PC-9 (cell line): ENCODE data around the gene GABRA1.

Experiments used
- CTCF ChIP-seq: fragments of 200-600 bp; sonication (generic); conservative IDR thresholded peaks from 2 replicates; pipeline ENCODE4 v1.6.1; 2017; ENCODE audit warnings: mixed run types, antibody characterized with exemption, mild to moderate bottlenecking, moderate library complexity
- EZH2 ChIP-seq: fragments of 200-600 bp; sonication (generic); IDR thresholded peaks from 2 replicates; pipeline ENCODE4 v1.8.0; 2017; ENCODE audit warnings: antibody characterized with exemption, low read depth

- TF ChIP-seq CTCF = no peak
- TF ChIP-seq EZH2 = no peak
These were observed 49.1 kb downstream of the GABRA1 start for GRCh38 chr5:161897033-161897432.
